Germinal center (tissue), 1 donor: ENCODE results near the gene PACRG.

Source experiments
- DNase-seq: peaks from one replicate; pipeline ENCODE4 v3.0.0; 2012; ENCODE audit warnings: mixed read lengths, low spot score

The PACRG gene

GRCh38 chr6:163333701-163334663, 606.2 kb downstream of the PACRG start:
- no peak for DNase-seq

- DNase-seq, result no peak
Observed at GRCh38 chr6:163335056-163335455, 607.3 kb downstream of the PACRG start.

GRCh38 chr6:163335671-163336545, 608.1 kb downstream of the PACRG start:
- no peak for DNase-seq

GRCh38 chr6:163336961-163337360, 609.2 kb downstream of the PACRG start:
- no peak for DNase-seq

- DNase-seq, result no peak
Observed at GRCh38 chr6:163337958-163338357, 610.2 kb downstream of the PACRG start.

- DNase-seq, result no peak
Observed at GRCh38 chr6:163338671-163339405, 611.1 kb downstream of the PACRG start.

GRCh38 chr6:163339466-163339865, 611.7 kb downstream of the PACRG start:
- no peak for DNase-seq

GRCh38 chr6:163340201-163340887, 612.6 kb downstream of the PACRG start:
- no peak for DNase-seq

- DNase-seq, result no peak
Observed at GRCh38 chr6:163341224-163342061, 613.7 kb downstream of the PACRG start.

- no peak for DNase-seq
Observed at GRCh38 chr6:163342571-163343539, 615.1 kb downstream of the PACRG start.

GRCh38 chr6:163343609-163344008, 615.8 kb downstream of the PACRG start:
- no peak for DNase-seq

GRCh38 chr6:163344411-163344810, 616.6 kb downstream of the PACRG start:
- no peak for DNase-seq

- DNase-seq, result no peak
Observed at GRCh38 chr6:163345931-163346330, 618.2 kb downstream of the PACRG start.

GRCh38 chr6:163346497-163346961, 618.8 kb downstream of the PACRG start:
- DNase-seq, result no peak

GRCh38 chr6:163347021-163347446, 619.3 kb downstream of the PACRG start:
- DNase-seq, result no peak

- DNase-seq, result no peak
Observed at GRCh38 chr6:163348789-163349680, 621.3 kb downstream of the PACRG start.

GRCh38 chr6:163349696-163350095, 621.9 kb downstream of the PACRG start:
- no peak for DNase-seq

GRCh38 chr6:163351013-163351412, 623.2 kb downstream of the PACRG start:
- no peak for DNase-seq
